ENCODE measurements around the gene LGALS13.
A peak's percentile ranks its signal among the peaks of the same experiment; 100 is the strongest.

The LGALS13 gene

GRCh38 chr19:39596911-39597310, 5.4 kb upstream of the LGALS13 start:
- H3K27ac ChIP-seq (replicated peaks): no peak overlapping the region

DNA sequence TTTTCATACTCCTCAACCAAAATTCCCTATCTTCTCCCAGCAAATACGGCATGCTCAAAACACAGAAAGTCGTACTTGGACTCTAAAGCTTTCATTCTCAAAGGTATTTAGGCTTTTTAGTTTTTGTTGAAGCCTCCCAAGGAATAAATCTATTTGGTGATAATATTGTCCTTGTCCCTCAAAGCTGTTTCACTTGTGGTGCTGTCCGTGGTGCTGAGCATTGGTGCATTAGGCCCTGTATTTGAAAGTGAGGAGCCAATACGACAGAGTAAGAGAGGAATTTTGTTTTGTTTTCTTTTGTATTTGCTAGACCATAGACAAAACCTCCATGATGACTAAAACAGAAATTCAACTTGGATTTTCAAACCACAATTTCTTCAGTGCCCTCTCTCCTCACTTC, 3.2 kb upstream of the LGALS13 start:
- DNase-seq (ENCODE audit: low read depth in 1 of 2, low spot score in 1 of 2): no peak
- H3K4me3 ChIP-seq (replicated peaks; ENCODE audit: insufficient read depth, low read length): no peak overlapping the region
- TF ChIP-seq SPI1 (IDR thresholded peaks at IDR 0.05; ENCODE audit: borderline replicate concordance, low read depth): no peak
- peak; percentile 98 for TF ChIP-seq REST (IDR thresholded peaks at IDR 0.05; ENCODE audit: insufficient replicate concordance, low read depth)
- no peak overlapping the region for H3K27ac ChIP-seq (replicated peaks)
- peaks cover 2% of the 10 kb centered on the region for H3K27me3 ChIP-seq (ENCODE audit: insufficient read depth, poor library complexity, severe bottlenecking)

More at GRCh38 chr19:39596911-39597310, 5.4 kb upstream of the LGALS13 start:
- DNase-seq (ENCODE audit: low read depth in 1 of 2, low spot score in 1 of 2): no peak
- Histone ChIP-seq H3K4me3 (replicated peaks; ENCODE audit: insufficient read depth, low read length) (no peak overlapping the region), H3K27me3 (ENCODE audit: insufficient read depth, poor library complexity, severe bottlenecking) (peaks cover 2% of the 10 kb centered on the region)
- no peak for TF ChIP-seq POLR2AphosphoS5 (IDR thresholded peaks at IDR 0.05; ENCODE audit: low read depth)
- no peak for TF ChIP-seq CTCF (IDR thresholded peaks at IDR 0.05; ENCODE audit: insufficient read depth, low read length)
- no peak for TF ChIP-seq GABPA (IDR thresholded peaks at IDR 0.05; ENCODE audit: low read depth)
- no peak for TF ChIP-seq SPI1 (IDR thresholded peaks at IDR 0.05; ENCODE audit: borderline replicate concordance, low read depth)
- no peak for TF ChIP-seq REST (IDR thresholded peaks at IDR 0.05; ENCODE audit: insufficient replicate concordance, low read depth)

DNA sequence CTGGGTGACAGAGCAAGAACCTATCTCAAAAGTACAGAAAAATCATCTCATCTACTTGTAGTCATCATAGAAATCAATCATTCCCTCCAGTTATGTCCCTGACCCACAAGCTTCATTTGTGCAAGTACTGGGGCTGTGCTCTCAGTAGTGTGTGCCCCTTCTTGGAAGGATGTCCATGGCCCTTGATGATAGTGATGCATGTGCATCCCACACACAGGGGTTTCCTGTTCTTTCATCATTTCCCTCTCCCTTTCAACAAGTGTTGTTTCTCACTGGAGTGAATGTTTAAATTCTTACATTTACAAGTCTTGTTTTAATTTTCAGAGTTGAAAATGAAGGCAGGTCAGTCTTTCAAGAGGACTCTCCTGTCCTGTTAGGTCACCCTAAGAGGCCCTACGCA, 1.5 kb downstream of the LGALS13 start:
- DNase-seq (ENCODE audit: low read depth in 1 of 2, low spot score in 1 of 2): no peak
- no peaks in the 10 kb centered on the region for H3K27me3 ChIP-seq (ENCODE audit: insufficient read depth, poor library complexity, severe bottlenecking)
- H3K27ac ChIP-seq (replicated peaks): no peak overlapping the region
- no peak for TF ChIP-seq REST (IDR thresholded peaks at IDR 0.05; ENCODE audit: insufficient replicate concordance, low read depth)
- no peak for TF ChIP-seq CTCF (IDR thresholded peaks at IDR 0.05; ENCODE audit: insufficient read depth, low read length)
- no peak for TF ChIP-seq GABPA (IDR thresholded peaks at IDR 0.05; ENCODE audit: low read depth)
- TF ChIP-seq SPI1 (IDR thresholded peaks at IDR 0.05; ENCODE audit: borderline replicate concordance, low read depth): no peak
- no peak for TF ChIP-seq POLR2AphosphoS5 (IDR thresholded peaks at IDR 0.05; ENCODE audit: low read depth)
- H3K4me3 ChIP-seq (replicated peaks; ENCODE audit: insufficient read depth, low read length): no peak overlapping the region

- no peak for DNase-seq (ENCODE audit: low read depth in 1 of 2, low spot score in 1 of 2)
These were observed 4.7 kb downstream of the LGALS13 start for GRCh38 chr19:39607021-39607420.

More at GRCh38 chr19:39607021-39607420, 4.7 kb downstream of the LGALS13 start:
- Histone ChIP-seq H3K27ac (replicated peaks) (no peak overlapping the region), H3K4me3 (replicated peaks; ENCODE audit: insufficient read depth, low read length) (no peak overlapping the region), H3K27me3 (ENCODE audit: insufficient read depth, poor library complexity, severe bottlenecking) (no peaks in the 10 kb centered on the region)
- TF ChIP-seq POLR2AphosphoS5 (IDR thresholded peaks at IDR 0.05; ENCODE audit: low read depth) (no peak), GABPA (IDR thresholded peaks at IDR 0.05; ENCODE audit: low read depth) (no peak), REST (IDR thresholded peaks at IDR 0.05; ENCODE audit: insufficient replicate concordance, low read depth) (no peak), SPI1 (IDR thresholded peaks at IDR 0.05; ENCODE audit: borderline replicate concordance, low read depth) (no peak), CTCF (IDR thresholded peaks at IDR 0.05; ENCODE audit: insufficient read depth, low read length) (no peak)
